H1 (cell line): ENCODE data around the gene FAM83C. TPM values are rescaled to one million over a fixed set of nuclear protein-coding genes. Genes with fewer than 3 reads are reported as not detected.

ENCODE experiments used
- CTCF ChIA-PET: fragments of 300-600 bp; sonication (Branson Sonifier 250); formaldehyde crosslinking; loops from one replicate; lab custom pipeline; 2021; ENCODE audit not compliant: partially characterized antibody; lab: Charles Lee
- POLR2A ChIA-PET: fragments of 300-600 bp; sonication (Branson Sonifier 250); formaldehyde crosslinking; loops from one replicate; lab custom pipeline; 2021; ENCODE audit warnings: inconsistent platforms; ENCODE audit not compliant: partially characterized antibody; lab: Charles Lee
- DNase-seq, 2 experiments: peaks; one replicate each; pipeline versions ENCODE4 v3.0.0 to v3.0.0-alpha.2; 2010 to 2022; ENCODE audit warnings: low spot score in 2 of 2, low read depth in 1 of 2, mixed read lengths in 1 of 2
- FAIRE-seq: peaks from 2 replicates; lab custom pipeline; 2011; peaks lifted over from hg19 to GRCh38; lab: Jason Lieb, UNC
- H2AFZ ChIP-seq: 2 replicates; pipeline ENCODE4 v1.8.1; 2012; ENCODE audit warnings: low read length, inconsistent platforms
- H2AK5ac ChIP-seq: 2 replicates; pipeline ENCODE4 v1.6.1; 2013; ENCODE audit warnings: low read depth, low read length
- H2BK120ac ChIP-seq: replicated peaks from 2 replicates; pipeline ENCODE3; 2013; ENCODE audit warnings: low read depth, low read length, inconsistent platforms
- H2BK12ac ChIP-seq: 2 replicates; pipeline ENCODE4 v1.6.1; 2013; ENCODE audit warnings: low read depth, low read length
- H2BK15ac ChIP-seq: 2 replicates; pipeline ENCODE4 v1.6.1; 2013; ENCODE audit warnings: low read length
- H2BK20ac ChIP-seq: 2 replicates; pipeline ENCODE4 v1.6.1; 2013; ENCODE audit warnings: low read length
- H2BK5ac ChIP-seq: 2 replicates; pipeline ENCODE4 v1.6.1; 2013; ENCODE audit warnings: low read depth, low read length
- H3K14ac ChIP-seq: 2 replicates; pipeline ENCODE4 v1.6.1; 2013; ENCODE audit warnings: inconsistent platforms; ENCODE audit not compliant: insufficient read length
- H3K18ac ChIP-seq: 2 replicates; pipeline ENCODE4 v1.6.1; 2013; ENCODE audit warnings: low read length; ENCODE audit errors: extremely low read depth
- H3K23ac ChIP-seq: 2 replicates; pipeline ENCODE4 v1.6.1; 2013; ENCODE audit warnings: inconsistent platforms; ENCODE audit not compliant: insufficient read length
- H3K23me2 ChIP-seq: 2 replicates; pipeline ENCODE4 v1.6.1; 2013; ENCODE audit warnings: low read depth, low read length
- H3K27ac ChIP-seq: 2 replicates; pipeline ENCODE4 v1.6.1; 2011; ENCODE audit warnings: low read depth, low read length, inconsistent platforms
- H3K27me3 ChIP-seq, 4 experiments: replicated peaks in 1 of 4; 1 replicate in 1 of 4; 2 replicates in 3 of 4; pipeline versions ENCODE4 v1.6.1 to v1.8.1; 2011 to 2013; ENCODE audit warnings: low read length in 3 of 4, mild to moderate bottlenecking in 3 of 4, inconsistent platforms in 2 of 4, mixed read lengths in 2 of 4, moderate library complexity in 1 of 4; ENCODE audit not compliant: control insufficient read depth in 3 of 4, insufficient read depth in 3 of 4; ENCODE audit errors: extremely low read depth in 1 of 4
- H3K36me3 ChIP-seq, 4 experiments: 2 replicates each; pipeline versions ENCODE4 v1.6.1 to v1.8.1; 2011 to 2013; ENCODE audit warnings: mild to moderate bottlenecking in 4 of 4, low read length in 3 of 4, moderate library complexity in 2 of 4, control low read depth in 1 of 4, inconsistent platforms in 1 of 4; ENCODE audit not compliant: insufficient read depth in 4 of 4, control insufficient read depth in 2 of 4
- H3K4ac ChIP-seq: replicated peaks from 2 replicates; pipeline ENCODE3; 2013; ENCODE audit warnings: low read length, low read depth, mixed read lengths, inconsistent platforms; ENCODE audit not compliant: insufficient read length
- H3K4me1 ChIP-seq, 4 experiments: replicated peaks in 1 of 4; 1 replicate in 1 of 4; 2 replicates in 3 of 4; pipeline versions ENCODE4 v1.6.1 to v1.8.1; 2011 to 2013; ENCODE audit warnings: low read length in 3 of 4, inconsistent platforms in 2 of 4, mixed read lengths in 1 of 4; ENCODE audit not compliant: insufficient read depth in 4 of 4, control insufficient read depth in 3 of 4
- H3K4me2 ChIP-seq, 2 experiments: 2 replicates each; pipeline versions ENCODE4 v1.6.1 to v1.8.1; 2011 to 2013; ENCODE audit warnings: low read depth in 2 of 2, low read length in 2 of 2, control low read depth in 1 of 2, inconsistent platforms in 1 of 2, mild to moderate bottlenecking in 1 of 2; ENCODE audit not compliant: insufficient read depth in 1 of 2
- H3K4me3 ChIP-seq, 4 experiments: fragments of 200-600, 300-600 bp in 1 of 4; sonication (generic), shearing (Covaris generic), sonication (Bioruptor Twin) in 1 of 4; 2 replicates each; pipeline versions ENCODE4 v1.5.1 to v1.8.1; 2011 to 2016; ENCODE audit warnings: low read length in 4 of 4, low read depth in 3 of 4, control low read depth in 2 of 4, inconsistent platforms in 2 of 4, mild to moderate bottlenecking in 2 of 4, mixed read lengths in 1 of 4, moderate library complexity in 1 of 4; ENCODE audit not compliant: insufficient read depth in 2 of 4; ENCODE audit errors: extremely low read depth in 1 of 4
- H3K56ac ChIP-seq: replicated peaks from 2 replicates; pipeline ENCODE3; 2013; ENCODE audit warnings: low read depth, mild to moderate bottlenecking, mixed read lengths, low read length, inconsistent platforms; ENCODE audit not compliant: insufficient read length
- H3K79me1 ChIP-seq: 2 replicates; pipeline ENCODE4 v1.6.1; 2013; ENCODE audit warnings: low read depth, low read length, control low read depth
- H3K79me2 ChIP-seq, 2 experiments: 2 replicates each; pipeline versions ENCODE4 v1.6.1 to v1.8.1; 2012 to 2013; ENCODE audit warnings: low read length in 2 of 2, mild to moderate bottlenecking in 2 of 2, inconsistent platforms in 1 of 2; ENCODE audit not compliant: insufficient read depth in 2 of 2, control insufficient read depth in 1 of 2
- H3K9ac ChIP-seq, 4 experiments: replicated peaks in 1 of 4; 1 replicate in 1 of 4; 2 replicates in 3 of 4; pipeline versions ENCODE4 v1.6.1 to v1.8.1; 2011 to 2013; ENCODE audit warnings: low read depth in 3 of 4, low read length in 3 of 4, control low read depth in 2 of 4, mild to moderate bottlenecking in 2 of 4, moderate library complexity in 2 of 4, inconsistent platforms in 1 of 4; ENCODE audit errors: extremely low read depth in 1 of 4
- H3K9me3 ChIP-seq, 2 experiments: 2 replicates each; pipeline versions ENCODE4 v1.6.1 to v1.8.1; 2012 to 2013; ENCODE audit warnings: mild to moderate bottlenecking in 2 of 2, moderate library complexity in 2 of 2, control low read depth in 1 of 2, inconsistent platforms in 1 of 2, low read depth in 1 of 2, low read length in 1 of 2, mixed read lengths in 1 of 2; ENCODE audit not compliant: insufficient read depth in 2 of 2
- H4K20me1 ChIP-seq, 2 experiments: replicated peaks in 1 of 2; 2 replicates each; pipeline versions ENCODE3 to v1.8.1; 2011 to 2013; ENCODE audit warnings: inconsistent platforms in 2 of 2, low read length in 2 of 2, mild to moderate bottlenecking in 1 of 2; ENCODE audit not compliant: insufficient read depth in 2 of 2, control insufficient read depth in 1 of 2
- H4K5ac ChIP-seq: 2 replicates; pipeline ENCODE4 v1.6.1; 2013; ENCODE audit warnings: low read length, low read depth, mixed read lengths, inconsistent platforms; ENCODE audit not compliant: insufficient read length
- H4K8ac ChIP-seq: 2 replicates; pipeline ENCODE4 v1.8.0; 2013; ENCODE audit warnings: mild to moderate bottlenecking, moderate library complexity, low read length, inconsistent platforms; ENCODE audit not compliant: insufficient read depth; ENCODE audit errors: extremely low read depth
- H4K91ac ChIP-seq: replicated peaks from 2 replicates; pipeline ENCODE3; 2013; ENCODE audit warnings: low read length, mixed read lengths, inconsistent platforms; ENCODE audit not compliant: insufficient read length
- BACH1 ChIP-seq: IDR thresholded peaks from 2 replicates; pipeline ENCODE4 v1.6.1; 2012; ENCODE audit warnings: low read length, improper control_type of control experiment
- CHD1 ChIP-seq: IDR thresholded peaks from 2 replicates; pipeline ENCODE4 v1.6.1; 2012; ENCODE audit warnings: low read depth, low read length, improper control_type of control experiment
- MAFK ChIP-seq: IDR thresholded peaks from 2 replicates; pipeline ENCODE4 v1.6.1; 2012; ENCODE audit warnings: low read depth, mild to moderate bottlenecking, improper control_type of control experiment, low read length
- RBBP5 ChIP-seq: IDR thresholded peaks from 2 replicates; pipeline ENCODE4 v1.7.1; 2012; ENCODE audit warnings: low read depth, mild to moderate bottlenecking, inconsistent platforms, low read length, moderate library complexity, borderline replicate concordance
- SIN3A ChIP-seq, 2 experiments: IDR thresholded peaks in 1 of 2; conservative IDR thresholded peaks in 1 of 2; 2 replicates each; pipeline ENCODE4 v1.6.1; 2011 to 2012; ENCODE audit warnings: low read length in 2 of 2, improper control_type of control experiment in 1 of 2, low read depth in 1 of 2, mild to moderate bottlenecking in 1 of 2
- SP1 ChIP-seq: IDR thresholded peaks from 2 replicates; pipeline ENCODE4 v1.6.1; 2011; ENCODE audit warnings: low read depth, low read length
- TEAD4 ChIP-seq: IDR thresholded peaks from 2 replicates; pipeline ENCODE4 v1.6.1; 2012; ENCODE audit warnings: low read depth, low read length, inconsistent platforms, mixed read lengths
- WGBS, 2 experiments: shearing (Covaris generic) in 1 of 2; methylation state at CpG; one replicate each; pipeline versions ENCODE4 v1.1.6 to v1.1.7; 2013 to 2015; ENCODE audit warnings: low lambda C conversion rate in 2 of 2, mixed read lengths in 2 of 2, inconsistent platforms in 1 of 2, low coverage in 1 of 2, missing lambda C conversion rate in 1 of 2; ENCODE audit not compliant: insufficient replicate concordance in 2 of 2, insufficient coverage in 1 of 2, insufficient read length in 1 of 2; ENCODE audit errors: extremely low coverage in 1 of 2, missing lambda C conversion rate in 1 of 2; 5-methylcytosine and 5-hydroxymethylcytosine counted together
- polyA plus RNA-seq, 7 experiments: library from polyadenylated mRNA; depleted of rRNA in 3 of 7; stranded (reverse) in 5 of 7; unstranded in 2 of 7; fragments of >200 nt in 5 of 7; fragments of 200-250 nt in 2 of 7; gene quantifications; 1 replicate in 5 of 7; 2 replicates in 1 of 7; 4 replicates in 1 of 7; pipeline versions ENCODE4 v1.2.1 to v1.2.3, GENCODE V29; 2011 to 2013; ENCODE audit warnings: missing spikeins in 2 of 7, mixed read lengths in 2 of 7
- total RNA-seq: library from RNA; stranded (reverse); fragmentation: NEBNext Ultra II Directional; extraction: Animal tissue kit (Norgen Biotek cat#: 25700); gene quantifications from 2 replicates; pipeline ENCODE4 v1.2.1, GENCODE V29; 2021
- TF ChIP-seq, protein P1 (sequence below): IDR thresholded peaks from 2 replicates; pipeline ENCODE4 v1.6.1; 2012; ENCODE audit warnings: low read length, inconsistent platforms
- TF ChIP-seq, protein P2 (sequence below): IDR thresholded peaks from 2 replicates; pipeline ENCODE4 v1.6.1; 2012; ENCODE audit warnings: inconsistent platforms

The FAM83C gene
- total and polyA plus RNA-seq, 2 of the 8 experiments (the other 6 are each of a cell fraction or from before 2014, with no cell fraction given): not detected

DNA sequence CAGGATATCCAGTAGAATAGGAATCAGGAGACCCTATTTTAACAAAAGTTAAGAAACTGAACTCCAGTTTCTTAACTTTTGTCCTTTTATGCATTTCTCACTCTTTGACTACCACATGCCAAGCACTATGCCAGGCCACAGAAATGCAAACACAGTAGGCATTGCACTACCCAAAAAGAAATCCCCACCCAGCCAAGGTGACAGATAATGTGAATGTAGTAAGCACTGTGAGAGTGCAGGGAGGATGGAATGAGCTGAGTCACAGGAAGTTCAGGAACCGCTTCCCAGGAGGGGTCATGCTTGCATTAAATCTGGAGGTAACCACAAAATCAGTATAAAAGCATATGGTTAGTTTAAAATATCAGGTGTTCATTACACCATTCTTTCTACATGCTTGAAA is 20.1 kb upstream of the FAM83C start:
- Histone ChIP-seq H2AK5ac (no peak overlapping the region), H2AFZ (no peak overlapping the region), H3K18ac (no peak overlapping the region), H3K9ac (no peak overlapping the region), H3K4ac (no peak overlapping the region), H3K27me3 (no peaks in the 10 kb centered on the region), H4K91ac (no peak overlapping the region), H4K20me1 (no peaks in the 10 kb centered on the region), H2BK20ac (no peak overlapping the region), H2BK15ac (no peak overlapping the region), H3K4me1 (peaks cover 0 to 8% (median 6%) of the 10 kb centered on the region in 4 experiments; a peak in 4 of 7 replicates), H3K79me1 (no peaks in the 10 kb centered on the region; the same call in 1 of the 2 replicates), H2BK5ac (no peak overlapping the region), H4K5ac (no peak overlapping the region), H3K4me2 (no peak overlapping the region), H3K23me2 (no peaks in the 10 kb centered on the region), H3K56ac (no peak overlapping the region), H3K36me3 (peaks cover 0 to 4% (median 0%) of the 10 kb centered on the region in 4 experiments; a peak in 1 of 8 replicates), H3K4me3 (no peak overlapping the region), H3K27ac (no peak overlapping the region), H3K9me3 (no peaks in the 10 kb centered on the region), H2BK120ac (no peak overlapping the region), H2BK12ac (no peak overlapping the region), H3K23ac (no peak overlapping the region), H4K8ac (no peak overlapping the region), H3K79me2 (no peaks in the 10 kb centered on the region), H3K14ac (no peak overlapping the region)
- TF ChIP-seq BACH1: peak; percentile 87
- TF ChIP-seq RBBP5: no peak
- TF ChIP-seq MAFK: peak; percentile 53; the same call in 1 of the 2 replicates
- TF ChIP-seq, protein P1, sequence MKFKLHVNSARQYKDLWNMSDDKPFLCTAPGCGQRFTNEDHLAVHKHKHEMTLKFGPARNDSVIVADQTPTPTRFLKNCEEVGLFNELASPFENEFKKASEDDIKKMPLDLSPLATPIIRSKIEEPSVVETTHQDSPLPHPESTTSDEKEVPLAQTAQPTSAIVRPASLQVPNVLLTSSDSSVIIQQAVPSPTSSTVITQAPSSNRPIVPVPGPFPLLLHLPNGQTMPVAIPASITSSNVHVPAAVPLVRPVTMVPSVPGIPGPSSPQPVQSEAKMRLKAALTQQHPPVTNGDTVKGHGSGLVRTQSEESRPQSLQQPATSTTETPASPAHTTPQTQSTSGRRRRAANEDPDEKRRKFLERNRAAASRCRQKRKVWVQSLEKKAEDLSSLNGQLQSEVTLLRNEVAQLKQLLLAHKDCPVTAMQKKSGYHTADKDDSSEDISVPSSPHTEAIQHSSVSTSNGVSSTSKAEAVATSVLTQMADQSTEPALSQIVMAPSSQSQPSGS: no peak
- TF ChIP-seq CHD1: no peak
- TF ChIP-seq, protein P2, sequence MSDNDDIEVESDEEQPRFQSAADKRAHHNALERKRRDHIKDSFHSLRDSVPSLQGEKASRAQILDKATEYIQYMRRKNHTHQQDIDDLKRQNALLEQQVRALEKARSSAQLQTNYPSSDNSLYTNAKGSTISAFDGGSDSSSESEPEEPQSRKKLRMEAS: no peak
- no peak for TF ChIP-seq SP1
- no peak for TF ChIP-seq SIN3A (conservative IDR thresholded peaks at IDR 0.05 in 1 of 2, IDR thresholded peaks at IDR 0.05 in 1 of 2; ENCODE audit: low read depth in 1 of 2, low read length in 2 of 2)
- TF ChIP-seq TEAD4: no peak
- CTCF ChIA-PET: interaction anchor here (1.7 to 2.1 kb wide), 2 partner anchors 8 to 10 kb away, joined by 5 to 17 read pairs; no protein-coding TSS in a partner anchor
- 60% methylated on average over 1 of the region's 1 CpG; no CpG with 5 or more reads in 1 of the 2 experiments for WGBS, 2 experiments
- FAIRE-seq (no peak), DNase-seq (no peak)
- POLR2A ChIA-PET: interaction anchor here (1.0 to 1.2 kb wide), 2 partner anchors 8 to 28 kb away, joined by 3 to 4 read pairs; no protein-coding TSS in a partner anchor
